OCI-M1 (cell line): Measurements from ENCODE around the gene EFCAB5.
A peak's percentile ranks its signal among the peaks of the same experiment; 100 is the strongest.
"Not testable (repeated sequence)": the region's sequence is repeated elsewhere in the genome, so short reads cannot be mapped to it uniquely, and the experiment has no call there.

Experiments used
- DNase-seq: peaks from one replicate; lab custom pipeline; 2025; lab: John Stamatoyannopoulos, UW

The EFCAB5 gene

GRCh38 chr17:30005709-30006320, 64.4 kb downstream of the EFCAB5 start:
- peak; percentile 51 for DNase-seq

GRCh38 chr17:30011934-30012333, 70.5 kb downstream of the EFCAB5 start:
- peak; percentile 10 for DNase-seq

- DNase-seq: peak; percentile 72
Measured at GRCh38 chr17:30021708-30022317, 80.4 kb downstream of the EFCAB5 start.

- DNase-seq: not testable (repeated sequence)
Measured at GRCh38 chr17:30025325-30025724, 83.9 kb downstream of the EFCAB5 start.

- no peak for DNase-seq
Measured at GRCh38 chr17:30027676-30028075, 86.2 kb downstream of the EFCAB5 start.

GRCh38 chr17:30031214-30031869, 89.9 kb downstream of the EFCAB5 start:
- no peak for DNase-seq

GRCh38 chr17:30035369-30035768, 93.9 kb downstream of the EFCAB5 start:
- DNase-seq: no peak

GRCh38 chr17:30040719-30041518, 99.5 kb downstream of the EFCAB5 start:
- not testable (repeated sequence) for DNase-seq

GRCh38 chr17:30041551-30041950, 100.1 kb downstream of the EFCAB5 start:
- DNase-seq: no peak

GRCh38 chr17:30062372-30062771, 120.9 kb downstream of the EFCAB5 start:
- no peak for DNase-seq

GRCh38 chr17:30064738-30065137, 123.3 kb downstream of the EFCAB5 start:
- no peak for DNase-seq

- DNase-seq: no peak
Measured at GRCh38 chr17:30068465-30068864, 127.0 kb downstream of the EFCAB5 start.

GRCh38 chr17:30074254-30074653, 132.8 kb downstream of the EFCAB5 start:
- DNase-seq: no peak

- no peak for DNase-seq
Measured at GRCh38 chr17:30074730-30075129, 133.3 kb downstream of the EFCAB5 start.

- DNase-seq: no peak
Measured at GRCh38 chr17:30082773-30083172, 141.3 kb downstream of the EFCAB5 start.

- DNase-seq: no peak
Measured at GRCh38 chr17:30084788-30085187, 143.4 kb downstream of the EFCAB5 start.

- DNase-seq: no peak
Measured at GRCh38 chr17:30086896-30087295, 145.5 kb downstream of the EFCAB5 start.

- DNase-seq: not testable (repeated sequence)
Measured at GRCh38 chr17:30087431-30087830, 146.0 kb downstream of the EFCAB5 start.

GRCh38 chr17:30091121-30091670, 149.8 kb downstream of the EFCAB5 start:
- no peak for DNase-seq

- no peak for DNase-seq
Measured at GRCh38 chr17:30091771-30092170, 150.3 kb downstream of the EFCAB5 start.

- peak; percentile 29 for DNase-seq
Measured at GRCh38 chr17:30092886-30093285, 151.5 kb downstream of the EFCAB5 start.

GRCh38 chr17:30093463-30094147, 152.2 kb downstream of the EFCAB5 start:
- peak; percentile 89 for DNase-seq
